LNCaP clone FGC (cell line): ENCODE measurements around the gene SPRYD4.
"Not testable (repeated sequence)": the region's sequence is repeated elsewhere in the genome, so short reads cannot be mapped to it uniquely, and the experiment has no call there.

Experiments used
- DNase-seq: peaks from one replicate; pipeline ENCODE4 v3.0.0-alpha.2; 2011; ENCODE audit warnings: low read depth
- H3K4me3 ChIP-seq: 2 replicates; pipeline ENCODE4 v1.5.1; 2011; ENCODE audit warnings: mild to moderate bottlenecking, low read depth, low read length, control low read depth
- CTCF ChIP-seq: IDR thresholded peaks from 2 replicates; pipeline ENCODE4 v1.5.1; 2012; ENCODE audit warnings: mild to moderate bottlenecking; ENCODE audit not compliant: control insufficient read depth, insufficient read depth; ENCODE audit errors: extremely low read depth

Gene SPRYD4

GRCh38 chr12:56487448-56488040, 19.2 kb downstream of the SPRYD4 start:
- DNase-seq = no peak
- H3K4me3 ChIP-seq = peak overlapping the region; percentile 65
- TF ChIP-seq CTCF = no peak

- peak; percentile 75 for DNase-seq
- TF ChIP-seq CTCF = no peak
- H3K4me3 ChIP-seq = peak within 1 kb of the TSS; percentile 65
Measured at GRCh38 chr12:56488041-56488955, 19.9 kb downstream of the SPRYD4 start, which contains the start of gene GLS2. Gene GLS2 (minus strand): TSS chr12:56488161. CDS start chr12:56488118, 43 bp downstream.

DNA sequence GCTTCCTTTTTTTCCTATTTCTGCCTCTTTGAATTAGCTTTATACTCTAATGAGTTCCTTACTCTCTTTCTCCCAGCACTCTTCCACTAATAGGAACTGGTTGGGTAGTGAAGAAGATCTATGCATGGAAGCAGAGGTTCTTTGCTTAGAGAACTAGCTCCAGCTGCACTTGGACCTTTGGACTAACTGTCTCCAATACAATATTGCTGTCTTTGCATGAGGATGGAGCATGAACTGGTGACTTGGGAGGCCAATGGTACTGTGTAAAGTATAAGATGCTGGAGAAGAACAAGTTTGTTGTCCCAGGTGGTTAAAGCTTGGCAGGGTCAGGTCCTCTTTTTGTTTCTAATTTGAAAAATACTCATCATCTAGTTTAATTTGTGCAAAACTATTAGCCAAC, 22.0 kb downstream of the SPRYD4 start:
- no peak overlapping the region for H3K4me3 ChIP-seq
- no peak for DNase-seq
- no peak for TF ChIP-seq CTCF

DNA sequence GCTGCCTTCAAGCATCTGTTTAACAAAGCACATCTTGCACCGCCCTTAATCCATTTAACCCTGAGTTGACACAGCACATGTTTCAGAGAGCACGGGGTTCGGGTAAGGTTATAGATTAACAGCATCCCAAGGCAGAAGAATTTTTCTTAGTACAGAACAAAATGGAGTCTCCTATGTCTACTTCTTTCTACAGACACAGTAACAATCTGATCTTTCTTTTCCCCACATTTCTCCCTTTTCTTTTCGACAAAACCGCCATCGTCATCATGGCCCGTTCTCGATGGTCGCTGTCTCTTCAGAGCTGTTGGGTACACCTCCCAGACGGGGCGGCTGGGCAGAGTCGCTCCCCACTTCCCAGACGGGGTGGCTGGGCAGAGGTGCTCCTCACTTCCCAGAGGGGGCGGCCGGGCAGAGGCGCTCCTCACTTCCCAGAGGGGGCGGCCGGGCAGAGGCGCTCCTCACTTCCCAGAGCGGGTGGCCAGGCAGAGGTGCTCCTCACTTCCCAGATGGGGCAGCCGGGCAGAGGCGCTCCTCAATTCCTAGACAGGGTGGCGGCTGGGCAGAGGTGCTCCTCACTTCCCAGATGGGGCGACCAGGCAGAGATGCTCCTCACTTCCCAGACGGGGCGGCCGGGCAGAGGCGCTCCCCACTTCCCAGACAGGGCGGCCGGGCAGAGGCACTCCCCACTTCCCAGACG, 25.2 kb downstream of the SPRYD4 start:
- not testable (repeated sequence) for H3K4me3 ChIP-seq, DNase-seq

DNA sequence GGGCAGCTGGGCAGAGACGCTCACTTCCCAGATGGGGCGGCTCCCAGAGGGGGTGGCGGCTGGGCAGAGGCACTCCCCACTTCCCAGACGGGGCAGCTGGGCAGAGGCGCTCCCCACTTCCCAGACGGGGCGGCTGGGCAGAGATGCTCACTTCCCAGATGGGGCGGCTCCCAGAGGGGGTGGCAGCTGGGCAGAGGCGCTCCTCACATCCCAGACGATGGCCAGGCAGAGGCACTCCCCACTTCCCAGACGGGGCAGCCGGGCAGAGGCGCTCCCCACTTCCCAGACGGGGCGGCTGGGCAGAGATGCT, 25.7 kb downstream of the SPRYD4 start:
- H3K4me3 ChIP-seq, DNase-seq: not testable (repeated sequence)

DNA sequence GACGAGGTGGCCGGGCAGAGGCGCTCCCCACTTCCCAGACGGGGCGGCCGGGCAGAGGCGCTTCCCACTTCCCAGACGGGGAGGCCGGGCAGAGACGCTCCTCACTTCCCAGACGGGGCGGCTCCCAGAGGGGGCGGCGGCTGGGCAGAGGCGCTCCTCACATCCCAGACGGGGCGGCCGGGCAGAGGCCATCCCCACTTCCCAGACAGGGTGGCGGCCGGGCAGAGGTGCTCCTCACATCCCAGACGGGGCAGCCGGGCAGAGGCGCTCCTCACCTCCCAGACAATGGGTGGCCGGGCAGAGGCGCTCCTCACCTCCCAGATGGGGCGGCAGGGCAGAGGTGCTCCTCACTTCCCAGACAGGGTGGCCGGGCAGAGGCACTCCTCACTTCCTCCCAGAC, 26.1 kb downstream of the SPRYD4 start:
- H3K4me3 ChIP-seq, DNase-seq: not testable (repeated sequence)

DNA sequence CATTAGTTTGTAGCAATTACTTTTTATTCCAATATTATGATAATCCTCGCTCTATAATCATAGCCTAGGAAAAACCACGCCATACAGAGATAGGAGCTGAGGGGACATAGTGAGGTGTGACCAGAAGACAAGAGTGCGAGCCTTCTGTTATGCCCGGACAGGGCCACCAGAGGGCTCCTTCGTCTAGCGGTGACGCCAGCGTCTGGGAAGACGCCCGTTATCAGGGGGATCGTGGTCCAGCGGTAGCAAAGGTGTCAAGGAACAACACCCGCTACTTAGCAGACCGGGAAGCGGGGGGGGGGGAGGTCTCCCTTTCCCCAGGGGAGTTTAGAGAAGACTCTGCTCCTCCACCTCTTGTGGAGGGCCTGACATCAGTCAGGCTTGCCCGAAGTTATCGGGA, 28.3 kb downstream of the SPRYD4 start:
- H3K4me3 ChIP-seq, DNase-seq: not testable (repeated sequence)
- peak; percentile 37 for TF ChIP-seq CTCF

- not testable (repeated sequence) for H3K4me3 ChIP-seq, DNase-seq
Measured at GRCh38 chr12:56498126-56498902, 29.9 kb downstream of the SPRYD4 start.

DNA sequence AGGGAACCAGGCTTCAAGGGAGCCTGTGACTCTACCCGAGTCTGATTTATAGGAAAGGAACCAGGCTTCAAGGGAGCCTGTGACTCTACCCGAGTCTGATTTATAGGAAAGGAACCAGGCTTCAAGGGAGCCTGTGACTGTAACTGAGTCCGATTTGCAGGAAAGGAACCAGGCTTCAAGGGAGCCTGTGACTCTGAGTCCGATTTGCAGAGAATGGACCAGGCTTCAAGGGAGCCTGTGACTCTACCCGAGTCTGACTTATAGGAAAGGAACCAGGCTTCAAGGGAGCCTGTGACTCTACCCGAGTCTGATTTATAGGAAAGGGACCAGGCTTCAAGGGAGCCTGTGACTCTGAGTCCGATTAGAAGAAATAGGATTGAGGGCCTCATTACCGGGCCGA, 31.1 kb downstream of the SPRYD4 start:
- H3K4me3 ChIP-seq, DNase-seq: not testable (repeated sequence)

GRCh38 chr12:56499879-56500278, 31.5 kb downstream of the SPRYD4 start:
- H3K4me3 ChIP-seq, DNase-seq: not testable (repeated sequence)
